ENCODE measurements around the gene GAL3ST2. TPM values are rescaled to one million over a fixed set of nuclear protein-coding genes. Genes with fewer than 3 reads are reported as not detected.
"Not testable (repeated sequence)": the region's sequence is repeated elsewhere in the genome, so short reads cannot be mapped to it uniquely, and the experiment has no call there.

Gene GAL3ST2
- total RNA-seq, 1 donor from 2014 or later = 1.2 TPM

- peak; percentile 69 for DNase-seq
- peaks cover 20% of the 10 kb centered on the region for H3K36me3 Mint-ChIP-seq (ENCODE audit: low read depth)
- peaks cover 26% of the 10 kb centered on the region for H3K4me1 Mint-ChIP-seq
- H3K27ac Mint-ChIP-seq = peak overlapping the region; percentile 76
- intact Hi-C loops (cut with micrococcal nuclease) = no loop called here
- H3K4me3 Mint-ChIP-seq = peak overlapping the region; percentile 64
- no peaks in the 10 kb centered on the region for H3K9me3 Mint-ChIP-seq
- H3K27me3 Mint-ChIP-seq = no peaks in the 10 kb centered on the region
These were observed 37.0 kb upstream of the GAL3ST2 start for GRCh38 chr2:241739651-241740050.

- peaks cover 28% of the 10 kb centered on the region for H3K36me3 Mint-ChIP-seq (ENCODE audit: low read depth)
- DNase-seq = no peak
- H3K4me3 Mint-ChIP-seq = peak overlapping the region; percentile 40
- H3K9me3 Mint-ChIP-seq = no peaks in the 10 kb centered on the region
- H3K4me1 Mint-ChIP-seq = peaks cover 26% of the 10 kb centered on the region
- H3K27ac Mint-ChIP-seq = peak overlapping the region; percentile 50
- intact Hi-C loops (cut with micrococcal nuclease) = no loop called here
- no peaks in the 10 kb centered on the region for H3K27me3 Mint-ChIP-seq
These were observed 35.6 kb upstream of the GAL3ST2 start for GRCh38 chr2:241741016-241741415.

- intact Hi-C loops (cut with micrococcal nuclease) = no loop called here
- Mint-ChIP-seq H3K27me3 (no peaks in the 10 kb centered on the region), H3K9me3 (no peaks in the 10 kb centered on the region), H3K36me3 (ENCODE audit: low read depth) (peaks cover 31% of the 10 kb centered on the region), H3K27ac (no peak overlapping the region), H3K4me1 (peaks cover 22% of the 10 kb centered on the region), H3K4me3 (no peak overlapping the region)
- no peak for DNase-seq
These were observed 34.2 kb upstream of the GAL3ST2 start for GRCh38 chr2:241742320-241742939.

GRCh38 chr2:241743008-241743407 lies 33.6 kb upstream of the GAL3ST2 start:
- Mint-ChIP-seq H3K4me1 (peaks cover 22% of the 10 kb centered on the region), H3K36me3 (ENCODE audit: low read depth) (peaks cover 32% of the 10 kb centered on the region)
- H3K27ac Mint-ChIP-seq; intact Hi-C loops (cut with micrococcal nuclease); H3K27me3 Mint-ChIP-seq; H3K4me3 Mint-ChIP-seq; DNase-seq; H3K9me3 Mint-ChIP-seq: not testable (repeated sequence)

GRCh38 chr2:241743620-241744019 lies 33.0 kb upstream of the GAL3ST2 start:
- intact Hi-C loops (cut with micrococcal nuclease) = no loop called here
- no peak overlapping the region for H3K4me3 Mint-ChIP-seq
- no peaks in the 10 kb centered on the region for H3K27me3 Mint-ChIP-seq
- H3K9me3 Mint-ChIP-seq = no peaks in the 10 kb centered on the region
- H3K4me1 Mint-ChIP-seq = peaks cover 20% of the 10 kb centered on the region
- DNase-seq = no peak
- peaks cover 31% of the 10 kb centered on the region for H3K36me3 Mint-ChIP-seq (ENCODE audit: low read depth)
- H3K27ac Mint-ChIP-seq = no peak overlapping the region

GRCh38 chr2:241744028-241744754 lies 32.4 kb upstream of the GAL3ST2 start:
- Mint-ChIP-seq H3K27ac (no peak overlapping the region), H3K4me1 (peaks cover 16% of the 10 kb centered on the region), H3K4me3 (no peak overlapping the region), H3K36me3 (ENCODE audit: low read depth) (peaks cover 33% of the 10 kb centered on the region), H3K9me3 (no peaks in the 10 kb centered on the region), H3K27me3 (no peaks in the 10 kb centered on the region)
- no peak for DNase-seq
- intact Hi-C loops (cut with micrococcal nuclease) = no loop called here

- no peak overlapping the region for H3K27ac Mint-ChIP-seq
- H3K9me3 Mint-ChIP-seq = no peaks in the 10 kb centered on the region
- H3K4me1 Mint-ChIP-seq = peaks cover 7% of the 10 kb centered on the region
- no peaks in the 10 kb centered on the region for H3K27me3 Mint-ChIP-seq
- intact Hi-C loops (cut with micrococcal nuclease) = no loop called here
- no peak overlapping the region for H3K4me3 Mint-ChIP-seq
- H3K36me3 Mint-ChIP-seq (ENCODE audit: low read depth) = peaks cover 36% of the 10 kb centered on the region
- no peak for DNase-seq
These were observed 31.3 kb upstream of the GAL3ST2 start for GRCh38 chr2:241745276-241745675.

GRCh38 chr2:241746084-241746483 lies 30.5 kb upstream of the GAL3ST2 start:
- no peak overlapping the region for H3K27ac Mint-ChIP-seq
- H3K36me3 Mint-ChIP-seq (ENCODE audit: low read depth) = peaks cover 36% of the 10 kb centered on the region
- H3K27me3 Mint-ChIP-seq = no peaks in the 10 kb centered on the region
- intact Hi-C loops (cut with micrococcal nuclease) = no loop called here
- H3K4me3 Mint-ChIP-seq = no peak overlapping the region
- no peak for DNase-seq
- peaks cover 5% of the 10 kb centered on the region for H3K4me1 Mint-ChIP-seq
- H3K9me3 Mint-ChIP-seq = no peaks in the 10 kb centered on the region

GRCh38 chr2:241748468-241749256 lies 28.0 kb upstream of the GAL3ST2 start:
- Mint-ChIP-seq H3K27ac (no peak overlapping the region), H3K27me3 (no peaks in the 10 kb centered on the region), H3K4me1 (no peaks in the 10 kb centered on the region), H3K36me3 (ENCODE audit: low read depth) (peaks cover 34% of the 10 kb centered on the region), H3K9me3 (no peaks in the 10 kb centered on the region), H3K4me3 (no peak overlapping the region)
- DNase-seq = no peak
- intact Hi-C loops (cut with micrococcal nuclease) = no loop called here

GRCh38 chr2:241750076-241750840 lies 26.4 kb upstream of the GAL3ST2 start:
- Mint-ChIP-seq H3K9me3 (no peaks in the 10 kb centered on the region), H3K27ac (no peak overlapping the region), H3K4me3 (no peak overlapping the region), H3K36me3 (ENCODE audit: low read depth) (peaks cover 30% of the 10 kb centered on the region), H3K4me1 (no peaks in the 10 kb centered on the region), H3K27me3 (no peaks in the 10 kb centered on the region)
- DNase-seq = no peak
- intact Hi-C loops (cut with micrococcal nuclease) = no loop called here

- Mint-ChIP-seq H3K4me1 (no peaks in the 10 kb centered on the region), H3K9me3 (no peaks in the 10 kb centered on the region)
These were observed 25.5 kb upstream of the GAL3ST2 start for GRCh38 chr2:241751152-241751551.

GRCh38 chr2:241751776-241752175 lies 24.8 kb upstream of the GAL3ST2 start:
- no peak overlapping the region for H3K4me3 Mint-ChIP-seq
- peaks cover 21% of the 10 kb centered on the region for H3K36me3 Mint-ChIP-seq (ENCODE audit: low read depth)
- no peak overlapping the region for H3K27ac Mint-ChIP-seq
- no peaks in the 10 kb centered on the region for H3K27me3 Mint-ChIP-seq
- intact Hi-C loops (cut with micrococcal nuclease) = no loop called here
- DNase-seq = no peak
- no peaks in the 10 kb centered on the region for H3K4me1 Mint-ChIP-seq
- no peaks in the 10 kb centered on the region for H3K9me3 Mint-ChIP-seq

More at GRCh38 chr2:241751152-241751551, 25.5 kb upstream of the GAL3ST2 start:
- Mint-ChIP-seq H3K27me3 (no peaks in the 10 kb centered on the region), H3K27ac (no peak overlapping the region), H3K4me3 (no peak overlapping the region), H3K36me3 (ENCODE audit: low read depth) (peaks cover 22% of the 10 kb centered on the region)
- no peak for DNase-seq
- intact Hi-C loops (cut with micrococcal nuclease) = no loop called here

GRCh38 chr2:241752253-241752652 lies 24.4 kb upstream of the GAL3ST2 start:
- intact Hi-C loops (cut with micrococcal nuclease) = no loop called here

More at GRCh38 chr2:241752253-241752652, 24.4 kb upstream of the GAL3ST2 start:
- Mint-ChIP-seq H3K4me3 (no peak overlapping the region), H3K4me1 (no peaks in the 10 kb centered on the region), H3K36me3 (ENCODE audit: low read depth) (peaks cover 20% of the 10 kb centered on the region), H3K27me3 (no peaks in the 10 kb centered on the region), H3K9me3 (no peaks in the 10 kb centered on the region), H3K27ac (no peak overlapping the region)
- DNase-seq = no peak
